A673 (cell line): ENCODE results near the gene ADAM11.

ENCODE experiments used
- EZH2 ChIP-seq: fragments of 200-600 bp; sonication (generic); IDR thresholded peaks from 2 replicates; pipeline ENCODE4 v1.6.1; 2017; ENCODE audit warnings: borderline replicate concordance, low read depth, mild to moderate bottlenecking, mixed read lengths, antibody characterized with exemption, low read length; ENCODE audit not compliant: poor library complexity, severe bottlenecking
- TF ChIP-seq, protein P1 (sequence below): fragments of 300-800, 200-600 bp; sonication (generic); conservative IDR thresholded peaks from 2 replicates; pipeline ENCODE4 v1.5.1; 2017; ENCODE audit warnings: low read depth, mild to moderate bottlenecking, antibody characterized with exemption, low read length, moderate library complexity, mixed read lengths

DNA sequence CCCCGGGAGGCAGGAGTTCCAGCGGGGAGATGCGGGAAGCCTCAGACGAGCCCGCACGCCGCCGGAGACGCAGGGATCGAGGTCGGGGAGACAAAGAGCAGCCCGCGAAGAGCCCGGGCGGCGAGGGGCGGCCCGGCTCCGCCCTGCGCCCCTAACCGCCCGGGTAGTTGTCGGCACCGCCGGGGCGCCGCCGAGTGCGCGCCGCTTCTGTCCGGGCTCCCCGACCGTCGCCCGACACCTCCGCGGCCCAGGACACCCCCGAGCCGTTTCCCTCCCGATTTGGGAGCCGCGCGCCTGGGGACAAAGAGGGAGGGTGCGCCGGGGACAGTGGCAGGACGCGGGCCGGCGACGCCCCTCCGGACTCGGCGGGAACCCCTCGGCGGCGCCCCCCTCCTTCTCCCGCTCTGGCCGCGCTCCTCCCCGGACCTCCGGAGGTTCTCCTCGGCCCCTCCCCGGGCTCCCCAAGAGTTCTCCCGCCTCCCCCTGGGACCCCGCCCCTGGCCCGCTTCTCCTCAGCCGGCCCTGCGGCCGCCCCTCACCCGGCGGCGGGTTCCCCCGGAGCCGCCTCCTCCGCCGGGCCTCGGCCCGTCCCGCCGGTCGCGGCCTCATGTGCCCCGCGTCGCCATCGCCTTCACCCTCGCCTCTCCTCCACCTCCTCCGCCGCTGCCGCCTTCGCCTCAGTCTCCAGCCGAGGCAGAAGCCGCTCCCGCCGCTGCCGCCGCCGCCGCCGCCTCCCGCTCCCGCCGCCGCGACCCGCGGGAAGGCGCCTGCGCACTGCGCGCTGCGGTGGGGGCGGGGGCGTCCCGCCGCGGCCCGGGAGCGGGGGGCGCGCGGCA is 71.0 kb downstream of the ADAM11 start, which contains the start of gene GJC1:
- TF ChIP-seq, protein P1, sequence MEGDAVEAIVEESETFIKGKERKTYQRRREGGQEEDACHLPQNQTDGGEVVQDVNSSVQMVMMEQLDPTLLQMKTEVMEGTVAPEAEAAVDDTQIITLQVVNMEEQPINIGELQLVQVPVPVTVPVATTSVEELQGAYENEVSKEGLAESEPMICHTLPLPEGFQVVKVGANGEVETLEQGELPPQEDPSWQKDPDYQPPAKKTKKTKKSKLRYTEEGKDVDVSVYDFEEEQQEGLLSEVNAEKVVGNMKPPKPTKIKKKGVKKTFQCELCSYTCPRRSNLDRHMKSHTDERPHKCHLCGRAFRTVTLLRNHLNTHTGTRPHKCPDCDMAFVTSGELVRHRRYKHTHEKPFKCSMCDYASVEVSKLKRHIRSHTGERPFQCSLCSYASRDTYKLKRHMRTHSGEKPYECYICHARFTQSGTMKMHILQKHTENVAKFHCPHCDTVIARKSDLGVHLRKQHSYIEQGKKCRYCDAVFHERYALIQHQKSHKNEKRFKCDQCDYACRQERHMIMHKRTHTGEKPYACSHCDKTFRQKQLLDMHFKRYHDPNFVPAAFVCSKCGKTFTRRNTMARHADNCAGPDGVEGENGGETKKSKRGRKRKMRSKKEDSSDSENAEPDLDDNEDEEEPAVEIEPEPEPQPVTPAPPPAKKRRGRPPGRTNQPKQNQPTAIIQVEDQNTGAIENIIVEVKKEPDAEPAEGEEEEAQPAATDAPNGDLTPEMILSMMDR: no peak
- no peak for TF ChIP-seq EZH2
